ENCODE data around the gene FETUB. TPM values are rescaled to one million over a fixed set of nuclear protein-coding genes. Genes with fewer than 3 reads are reported as not detected.

The FETUB gene
- total and polyA plus RNA-seq, 2 of the 8 experiments (the other 6 are each of a cell fraction or from before 2014, with no cell fraction given), result 0.15 TPM; not detected in 1

DNA sequence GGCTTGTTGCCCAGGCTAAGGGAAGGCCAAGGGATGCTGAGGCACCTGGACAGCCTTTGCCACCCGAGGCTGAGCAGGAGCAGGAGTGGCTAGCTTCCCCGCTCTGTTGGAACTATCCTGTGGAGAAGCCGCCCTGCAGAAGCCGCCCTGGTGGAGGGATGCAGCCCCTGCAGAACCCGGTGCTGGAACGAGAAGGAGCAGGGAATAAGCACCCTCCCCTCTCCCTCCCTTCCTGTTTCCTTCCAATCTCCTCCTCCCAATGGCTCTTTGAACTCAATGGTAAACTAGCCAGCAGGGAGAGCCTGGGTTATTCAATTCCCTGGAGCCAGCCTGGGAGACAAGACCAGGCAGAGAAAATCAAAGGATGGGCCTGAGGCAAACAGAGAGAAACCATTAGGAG lies 13.8 kb downstream of the FETUB start:
- no peak overlapping the region for H4K8ac ChIP-seq (ENCODE audit: extremely low read depth, insufficient read depth, low read length)
- peak overlapping the region; percentile 84; the same call in 1 of the 2 replicates for H2BK12ac ChIP-seq (ENCODE audit: low read depth, low read length)
- DNase-seq (ENCODE audit: low read depth in 1 of 2, low spot score in 2 of 2) (peak; percentile 54 to 81), FAIRE-seq (peak; percentile 78)
- peak overlapping the region; percentile 88; the same call in 1 of the 2 replicates for H2BK20ac ChIP-seq (ENCODE audit: low read length)
- POLR2A ChIA-PET (ENCODE audit: partially characterized antibody), result interaction anchor here (0.6 to 3.7 kb wide), 10 partner anchors 10 to 129 kb away, joined by 3 to 26 read pairs (median 3); partner anchors contain the start of gene EIF4A2
- H3K4me2 ChIP-seq (ENCODE audit: insufficient read depth in 1 of 2, low read depth in 2 of 2, low read length in 2 of 2), result 0 out of 4 replicates have a peak overlapping the region, but pooled peaks of 1 of the 2 experiments have one; percentile 4
- no peaks in the 10 kb centered on the region; the same call in 1 of the 2 replicates for H3K79me1 ChIP-seq (ENCODE audit: low read depth, low read length)
- 0 out of 2 replicates have a peak overlapping the region, but pooled peaks have one; percentile 7 for H3K27ac ChIP-seq (ENCODE audit: low read depth, low read length)
- no peak overlapping the region for H3K9ac ChIP-seq (replicated peaks in 1 of 4; ENCODE audit: extremely low read depth in 1 of 4, low read depth in 3 of 4, low read length in 3 of 4)
- H3K79me2 ChIP-seq (ENCODE audit: control insufficient read depth in 1 of 2, insufficient read depth in 2 of 2, low read length in 2 of 2), result no peaks in the 10 kb centered on the region; a peak in 1 of 4 replicates
- no peak overlapping the region for H3K23ac ChIP-seq (ENCODE audit: insufficient read length)
- H3K4me1 ChIP-seq (replicated peaks in 1 of 4; ENCODE audit: control insufficient read depth in 3 of 4, insufficient read depth in 4 of 4, low read length in 3 of 4), result peaks cover 0 to 5% (median 3%) of the 10 kb centered on the region in 4 experiments; a peak in 3 of 7 replicates
- H4K91ac ChIP-seq (replicated peaks; ENCODE audit: insufficient read length, low read length), result peak overlapping the region; percentile 36
- H3K56ac ChIP-seq (replicated peaks; ENCODE audit: insufficient read length, low read depth, low read length), result no peak overlapping the region
- peaks cover 2% of the 10 kb centered on the region; the same call in 1 of the 2 replicates for H3K23me2 ChIP-seq (ENCODE audit: low read depth, low read length)
- CTCF ChIA-PET (ENCODE audit: partially characterized antibody), result interaction anchor here (0.6 to 2.9 kb wide), 15 partner anchors 9 to 146 kb away, joined by 3 to 34 read pairs (median 4); partner anchors contain the start of gene AHSG
- no peak overlapping the region for H3K4me3 ChIP-seq (ENCODE audit: extremely low read depth in 1 of 4, insufficient read depth in 2 of 4, low read depth in 3 of 4, low read length in 4 of 4)
- H2AFZ ChIP-seq (ENCODE audit: low read length), result peak overlapping the region; percentile 86
- peak overlapping the region; percentile 82; the same call in 1 of the 2 replicates for H2BK5ac ChIP-seq (ENCODE audit: low read depth, low read length)
- WGBS, 2 experiments (ENCODE audit: extremely low coverage in 1 of 2, insufficient coverage in 1 of 2, insufficient read length in 1 of 2, insufficient replicate concordance in 2 of 2, low coverage in 1 of 2, low lambda C conversion rate in 2 of 2, missing lambda C conversion rate in 1 of 2), result 33% methylated on average over 6 of the region's 6 CpGs; no CpG with 5 or more reads in 1 of the 2 experiments
- H3K4ac ChIP-seq (replicated peaks; ENCODE audit: insufficient read length, low read depth, low read length), result no peak overlapping the region
- no peak overlapping the region for H3K14ac ChIP-seq (ENCODE audit: insufficient read length)
- no peaks in the 10 kb centered on the region for H3K36me3 ChIP-seq (ENCODE audit: control insufficient read depth in 2 of 4, insufficient read depth in 4 of 4, low read length in 3 of 4)
- H4K20me1 ChIP-seq (replicated peaks in 1 of 2; ENCODE audit: control insufficient read depth in 1 of 2, insufficient read depth in 2 of 2, low read length in 2 of 2), result no peaks in the 10 kb centered on the region
- H2BK120ac ChIP-seq (replicated peaks; ENCODE audit: low read depth, low read length), result peak overlapping the region; percentile 85
- H3K27me3 ChIP-seq (replicated peaks in 1 of 4; ENCODE audit: control insufficient read depth in 3 of 4, extremely low read depth in 1 of 4, insufficient read depth in 3 of 4, low read length in 3 of 4), result no peaks in the 10 kb centered on the region
- H2AK5ac ChIP-seq (ENCODE audit: low read depth, low read length), result no peak overlapping the region
- peak overlapping the region; percentile 91; the same call in 1 of the 2 replicates for H3K18ac ChIP-seq (ENCODE audit: extremely low read depth, low read length)
- peak overlapping the region; percentile 42 for H4K5ac ChIP-seq (ENCODE audit: insufficient read length, low read depth, low read length)
- peaks cover 0 to 6% of the 10 kb centered on the region in 2 experiments; a peak in 1 of 4 replicates for H3K9me3 ChIP-seq (ENCODE audit: insufficient read depth in 2 of 2, low read depth in 1 of 2, low read length in 1 of 2)
- H2BK15ac ChIP-seq (ENCODE audit: low read length), result peak overlapping the region; percentile 93; the same call in 1 of the 2 replicates
- TF ChIP-seq TEAD4 (IDR thresholded peaks at IDR 0.05; ENCODE audit: low read depth, low read length) (no peak), E2F6 (IDR thresholded peaks at IDR 0.05) (0 out of 2 replicates have a peak, but pooled peaks have one; percentile 22), GTF2F1 (IDR thresholded peaks at IDR 0.05; ENCODE audit: borderline replicate concordance, low read depth, low read length) (no peak), CTCF (IDR thresholded peaks at IDR 0.05; ENCODE audit: control extremely low read depth in 1 of 3, insufficient read depth in 1 of 3, low read depth in 1 of 3, low read length in 3 of 3) (peak; percentile 37 to 76 (median 74)), HDAC6 (IDR thresholded peaks at IDR 0.05; ENCODE audit: low read depth, low read length) (no peak), FOSL1 (IDR thresholded peaks at IDR 0.05; ENCODE audit: insufficient read depth, low read depth, low read length) (no peak), HDAC2 (IDR thresholded peaks at IDR 0.05; ENCODE audit: borderline replicate concordance in 1 of 2, low read depth in 2 of 2, low read length in 2 of 2) (no peak), PHF8 (conservative IDR thresholded peaks at IDR 0.05; ENCODE audit: low read depth, low read length) (no peak)
